ENCODE results near the gene SRD5A1.

Gene SRD5A1

GRCh38 chr5:6720561-6720921 lies 87.3 kb downstream of the SRD5A1 start:
- intact Hi-C loops (cut with DNase I), result no loop called here
- peak in 1 of 10 donors; percentile 13 for DNase-seq

- intact Hi-C loops (cut with DNase I), result no loop called here
- DNase-seq, result peak in 1 of 10 donors; percentile 75
These were observed 88.2 kb downstream of the SRD5A1 start for GRCh38 chr5:6721442-6721841.

- DNase-seq, result peak in 1 of 10 donors; percentile 60
- intact Hi-C loops (cut with DNase I), result no loop called here
These were observed 88.8 kb downstream of the SRD5A1 start for GRCh38 chr5:6722015-6722414.

GRCh38 chr5:6723122-6723815 lies 90.0 kb downstream of the SRD5A1 start:
- intact Hi-C loops (cut with DNase I), result no loop called here

GRCh38 chr5:6723816-6724300 lies 90.6 kb downstream of the SRD5A1 start:
- peak in 1 of 10 donors; percentile 13 for DNase-seq

More at GRCh38 chr5:6723122-6723815, 90.0 kb downstream of the SRD5A1 start:
- DNase-seq, result no peak

More at GRCh38 chr5:6723816-6724300, 90.6 kb downstream of the SRD5A1 start:
- intact Hi-C loops (cut with DNase I), result no loop called here
